ENCODE data around the gene PSME1.

DNA sequence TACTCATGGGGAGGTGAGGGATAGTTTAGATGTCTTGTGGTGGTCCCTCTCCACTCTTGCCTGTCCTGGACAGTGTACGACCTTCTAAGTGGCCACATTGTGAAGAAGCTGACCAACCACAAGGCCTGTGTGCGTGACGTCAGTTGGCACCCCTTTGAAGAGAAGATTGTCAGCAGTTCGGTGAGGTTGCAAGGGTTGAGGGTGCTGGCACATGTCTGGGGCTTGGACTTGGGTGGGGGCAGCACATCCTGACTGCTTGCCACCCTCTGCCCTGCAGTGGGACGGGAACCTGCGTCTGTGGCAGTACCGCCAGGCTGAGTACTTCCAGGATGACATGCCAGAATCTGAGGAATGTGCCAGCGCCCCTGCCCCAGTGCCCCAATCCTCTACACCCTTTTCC, 13.1 kb upstream of the PSME1 start:
- TF ChIP-seq, protein P1, sequence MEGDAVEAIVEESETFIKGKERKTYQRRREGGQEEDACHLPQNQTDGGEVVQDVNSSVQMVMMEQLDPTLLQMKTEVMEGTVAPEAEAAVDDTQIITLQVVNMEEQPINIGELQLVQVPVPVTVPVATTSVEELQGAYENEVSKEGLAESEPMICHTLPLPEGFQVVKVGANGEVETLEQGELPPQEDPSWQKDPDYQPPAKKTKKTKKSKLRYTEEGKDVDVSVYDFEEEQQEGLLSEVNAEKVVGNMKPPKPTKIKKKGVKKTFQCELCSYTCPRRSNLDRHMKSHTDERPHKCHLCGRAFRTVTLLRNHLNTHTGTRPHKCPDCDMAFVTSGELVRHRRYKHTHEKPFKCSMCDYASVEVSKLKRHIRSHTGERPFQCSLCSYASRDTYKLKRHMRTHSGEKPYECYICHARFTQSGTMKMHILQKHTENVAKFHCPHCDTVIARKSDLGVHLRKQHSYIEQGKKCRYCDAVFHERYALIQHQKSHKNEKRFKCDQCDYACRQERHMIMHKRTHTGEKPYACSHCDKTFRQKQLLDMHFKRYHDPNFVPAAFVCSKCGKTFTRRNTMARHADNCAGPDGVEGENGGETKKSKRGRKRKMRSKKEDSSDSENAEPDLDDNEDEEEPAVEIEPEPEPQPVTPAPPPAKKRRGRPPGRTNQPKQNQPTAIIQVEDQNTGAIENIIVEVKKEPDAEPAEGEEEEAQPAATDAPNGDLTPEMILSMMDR (IDR thresholded peaks at IDR 0.05; ENCODE audit: borderline replicate concordance, extremely low read depth, low read length, poor library complexity, severe bottlenecking), result no peak
- TF ChIP-seq EZH2 (IDR thresholded peaks at IDR 0.05; ENCODE audit: borderline replicate concordance, low read depth, low read length, severe bottlenecking), result no peak
